Measurements from ENCODE around the gene RALGAPA2. TPM values are rescaled to one million over a fixed set of nuclear protein-coding genes. Genes with fewer than 3 reads are reported as not detected.

Gene RALGAPA2
- total RNA-seq, 2 donors from 2014 or later = 55.5 to 80.0 TPM

DNA sequence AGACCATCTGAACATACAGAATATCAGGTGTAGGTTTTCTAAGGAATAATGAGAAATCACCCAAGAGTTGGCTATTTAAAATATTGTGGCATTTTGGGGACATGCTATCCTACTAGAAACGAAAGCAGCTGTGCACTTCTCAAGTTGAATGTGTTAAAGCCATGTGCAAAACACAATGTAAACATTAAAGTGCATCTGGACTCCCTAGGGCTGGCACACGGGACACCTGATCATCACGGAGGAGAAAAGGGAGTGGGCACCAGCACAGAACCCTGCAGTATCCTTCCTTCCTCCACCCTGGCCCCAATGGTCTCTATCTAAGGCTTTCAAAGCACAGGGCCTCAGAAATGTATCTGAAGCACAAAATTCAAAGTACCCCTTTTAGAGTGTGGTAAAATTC, 250.3 kb downstream of the RALGAPA2 start:
- DNase-seq (no peak), ATAC-seq (peak; percentile 45)
- intact Hi-C loops (cut with DNase I, micrococcal nuclease) = no loop called here

DNA sequence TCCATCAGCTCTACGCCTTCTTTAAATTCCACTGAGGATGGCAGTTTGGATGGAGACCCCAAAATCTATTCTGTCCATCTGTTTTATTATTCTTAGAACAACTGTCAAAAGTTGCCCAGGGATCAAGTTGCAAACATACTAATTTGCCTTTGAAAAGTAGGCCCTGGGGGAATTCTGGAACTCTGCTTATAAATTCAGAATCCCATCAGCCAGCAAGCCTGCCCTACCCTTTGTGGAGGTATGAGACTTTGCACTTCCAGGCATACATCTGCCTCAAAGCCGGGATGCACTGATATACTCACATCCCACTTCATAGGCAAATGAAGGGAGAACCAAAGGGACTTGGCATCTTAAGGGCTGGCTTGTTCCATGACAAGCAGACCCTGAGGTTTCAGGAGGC, 250.9 kb downstream of the RALGAPA2 start:
- ATAC-seq (no peak), DNase-seq (no peak)
- intact Hi-C loops (cut with DNase I, micrococcal nuclease) = no loop called here

DNA sequence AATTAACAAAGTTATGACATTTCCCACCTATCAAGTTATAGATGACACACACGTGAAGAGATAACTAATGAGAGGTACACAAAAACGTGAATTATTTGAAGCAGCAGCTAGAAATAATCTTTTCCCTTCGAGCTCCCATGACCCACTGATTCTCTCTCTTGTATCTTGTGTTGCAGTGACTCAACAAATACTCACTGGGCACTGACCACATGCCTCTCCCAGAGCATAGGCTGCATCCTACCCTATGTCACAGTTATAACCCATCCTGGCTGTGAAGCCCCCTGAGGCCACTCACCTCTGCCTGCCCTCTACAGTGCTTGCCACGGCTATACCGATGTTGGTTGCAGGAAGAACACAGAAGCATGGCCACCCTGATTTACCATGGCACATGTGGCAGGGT, 252.7 kb downstream of the RALGAPA2 start:
- no peak for ATAC-seq
- intact Hi-C loops (cut with DNase I, micrococcal nuclease) = no loop called here
- DNase-seq = no peak

DNA sequence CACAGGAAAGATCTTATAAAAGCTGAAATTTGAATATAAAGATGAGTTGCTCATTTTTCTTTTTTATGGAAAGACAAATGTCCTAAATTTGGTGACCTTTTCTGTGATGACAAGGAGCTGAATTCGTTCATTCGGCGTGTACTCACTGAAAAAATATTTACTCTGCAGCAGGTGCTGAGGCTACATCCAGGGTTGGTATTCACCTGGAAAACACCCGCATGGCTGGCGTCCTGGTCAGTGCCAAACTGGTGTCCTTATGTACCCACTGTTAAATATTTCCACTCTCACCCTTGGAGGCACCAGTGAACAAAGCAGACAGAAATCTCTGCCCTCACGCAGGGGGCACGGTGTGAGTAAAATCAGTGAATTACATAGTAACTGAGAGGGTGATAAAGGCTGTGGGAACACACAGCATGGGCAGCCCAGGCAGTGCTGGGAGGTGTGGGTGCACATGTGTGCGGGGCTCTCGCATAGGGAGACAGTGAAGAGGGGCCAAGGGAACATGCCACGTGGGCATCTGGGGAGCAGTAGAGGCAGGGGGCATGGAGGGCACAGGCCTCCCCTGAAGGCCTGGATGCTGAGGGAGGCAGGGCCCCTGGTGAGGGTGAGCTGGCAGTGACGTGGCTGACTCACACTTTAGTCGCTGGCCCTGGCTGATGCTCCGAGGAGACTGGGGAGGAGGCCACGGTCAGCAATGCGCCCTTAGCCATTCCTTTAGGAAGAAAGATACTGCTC, 254.9 kb downstream of the RALGAPA2 start:
- peak; percentile 73 for ATAC-seq
- no peak for DNase-seq
- intact Hi-C loops (cut with DNase I, micrococcal nuclease) = no loop called here

DNA sequence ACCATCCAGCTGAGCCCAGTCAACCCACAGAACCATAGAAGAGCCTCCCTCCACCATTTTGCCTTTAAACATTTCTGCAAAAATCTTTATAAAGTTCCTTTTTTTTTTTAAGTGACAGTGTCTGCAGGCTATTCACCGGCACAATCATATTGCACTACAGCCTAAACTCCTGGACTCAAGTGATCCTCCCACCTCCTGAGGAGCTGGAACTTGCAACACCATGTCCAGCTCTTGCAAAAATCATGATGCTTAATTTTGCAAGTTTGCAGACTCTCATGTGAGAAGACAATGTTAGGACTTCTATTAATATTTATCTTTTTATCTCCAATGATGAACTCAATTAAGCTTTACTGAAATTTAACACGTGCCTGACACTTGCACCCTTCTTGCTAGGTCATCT, 255.7 kb downstream of the RALGAPA2 start:
- intact Hi-C loops (cut with DNase I, micrococcal nuclease) = no loop called here
- ATAC-seq (no peak), DNase-seq (no peak)

DNA sequence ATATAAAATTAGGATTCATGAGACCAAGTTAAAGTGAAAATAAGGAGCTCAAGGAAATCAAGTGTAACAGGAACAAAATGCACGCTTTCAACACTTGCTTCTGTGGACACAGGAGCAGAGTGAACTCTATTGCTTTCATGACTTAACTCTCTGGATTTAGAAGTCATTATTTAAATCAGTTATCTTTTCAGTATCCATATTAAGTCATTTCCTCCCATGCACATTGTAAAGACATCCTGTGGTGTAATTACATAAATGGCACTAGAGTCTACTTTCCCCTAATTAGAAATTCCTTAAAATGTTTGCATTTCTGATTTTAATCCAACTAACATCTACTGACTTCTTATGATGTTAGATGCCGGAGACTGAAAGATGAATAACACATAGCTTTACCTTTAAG, 256.5 kb downstream of the RALGAPA2 start:
- ATAC-seq (no peak), DNase-seq (no peak)
- intact Hi-C loops (cut with DNase I, micrococcal nuclease) = no loop called here

DNA sequence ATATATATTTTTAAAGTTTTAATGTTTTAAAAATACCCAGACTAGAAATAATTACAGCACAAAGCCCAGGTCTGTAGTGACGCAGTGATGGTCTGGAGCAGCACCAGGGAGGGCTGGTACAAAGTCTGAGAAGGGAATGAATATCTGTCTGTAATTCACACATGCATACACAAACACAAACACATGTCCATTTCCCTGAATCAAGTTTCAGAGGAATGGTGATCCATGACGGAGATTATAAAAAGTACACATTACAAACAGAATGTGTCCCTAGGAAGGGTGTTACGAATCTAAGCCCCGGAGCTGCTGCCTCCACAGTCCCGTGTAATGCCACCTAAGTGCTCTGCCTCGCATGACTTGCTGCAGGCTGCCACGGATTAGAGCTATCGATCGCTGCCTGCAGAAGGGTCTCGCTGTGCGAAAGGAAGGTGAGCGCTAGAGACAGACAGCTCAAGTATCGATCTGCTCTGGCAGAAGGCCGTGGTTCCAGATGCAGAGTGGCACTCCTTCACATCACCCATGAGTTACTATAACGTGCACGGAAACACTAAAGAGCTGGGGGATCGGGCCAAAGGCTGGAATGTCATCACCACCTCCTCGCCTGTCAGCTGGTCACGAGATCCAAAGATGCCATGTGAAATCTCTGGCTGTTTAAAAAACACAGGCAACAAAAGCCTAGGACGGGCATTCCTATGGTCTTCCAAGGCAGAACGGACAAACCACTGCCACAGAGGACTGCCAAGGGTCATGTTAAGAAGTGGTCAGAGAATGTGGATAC, 257.4 kb downstream of the RALGAPA2 start:
- DNase-seq (no peak), ATAC-seq (no peak)
- intact Hi-C loops (cut with DNase I, micrococcal nuclease) = no loop called here

DNA sequence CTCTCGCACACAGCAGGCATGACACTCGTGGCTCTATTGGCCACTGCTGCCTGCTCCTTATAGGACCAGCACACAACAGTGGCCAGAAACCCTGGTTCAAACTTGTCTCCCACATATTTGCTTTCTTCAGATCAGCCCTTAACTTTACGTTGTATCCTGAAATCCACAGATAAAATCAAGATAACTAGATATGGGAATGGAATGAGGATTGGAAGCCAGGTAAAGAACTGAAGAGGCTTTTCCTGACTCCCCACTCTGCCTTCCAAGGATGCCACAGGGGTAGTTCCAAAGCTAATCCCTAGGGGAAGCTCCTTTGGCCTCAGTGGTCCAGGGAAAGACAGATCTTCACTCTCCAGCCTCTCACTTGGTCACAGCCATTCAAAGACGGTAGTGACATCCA, 258.1 kb downstream of the RALGAPA2 start:
- DNase-seq (no peak), ATAC-seq (no peak)
- intact Hi-C loops (cut with DNase I, micrococcal nuclease) = no loop called here

DNA sequence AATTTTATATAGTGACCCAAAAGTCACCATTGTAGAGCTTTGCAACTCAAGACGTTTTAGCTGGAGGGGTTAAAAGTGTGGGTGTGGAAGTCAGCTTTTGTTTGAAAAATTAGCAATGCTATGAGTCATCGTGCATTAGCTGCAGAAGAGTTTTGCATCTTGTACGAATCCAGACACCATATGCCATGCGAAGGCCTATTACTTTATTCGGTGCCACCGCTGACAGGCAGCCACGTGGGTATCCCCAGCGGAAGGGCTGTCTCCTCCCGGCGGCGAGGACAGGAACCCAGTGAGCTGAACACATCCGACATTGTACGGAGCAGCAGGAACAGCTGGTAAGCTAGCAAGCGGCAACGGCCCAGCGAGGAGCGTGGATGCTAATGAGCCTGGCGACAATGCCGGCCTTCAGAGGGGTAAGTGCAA, 260.2 kb downstream of the RALGAPA2 start:
- peak; percentile 30 for ATAC-seq
- intact Hi-C loops (cut with DNase I, micrococcal nuclease) = no loop called here
- peak; percentile 39 to 51 for DNase-seq

DNA sequence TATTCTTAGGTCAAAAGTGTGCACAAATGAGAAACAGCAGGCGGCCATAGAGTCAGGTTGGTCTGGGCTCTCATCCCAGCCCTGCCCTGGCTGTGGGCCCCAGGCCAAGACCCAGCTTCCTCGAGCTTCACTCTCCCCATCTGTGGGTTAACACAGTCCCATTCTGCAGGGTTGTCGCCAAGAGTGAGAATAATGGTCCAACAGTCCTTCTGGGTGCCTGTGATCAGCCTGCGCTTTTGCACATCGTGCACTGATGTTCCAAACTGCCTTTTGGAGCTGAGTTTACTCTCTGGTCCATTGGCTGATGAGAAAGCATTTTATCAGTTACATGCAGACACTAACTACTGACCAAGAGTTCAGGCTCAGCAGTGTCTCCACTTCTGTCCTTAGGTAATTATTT, 261.9 kb downstream of the RALGAPA2 start:
- DNase-seq (no peak), ATAC-seq (peak; percentile 51)
- intact Hi-C loops (cut with DNase I, micrococcal nuclease) = no loop called here

DNA sequence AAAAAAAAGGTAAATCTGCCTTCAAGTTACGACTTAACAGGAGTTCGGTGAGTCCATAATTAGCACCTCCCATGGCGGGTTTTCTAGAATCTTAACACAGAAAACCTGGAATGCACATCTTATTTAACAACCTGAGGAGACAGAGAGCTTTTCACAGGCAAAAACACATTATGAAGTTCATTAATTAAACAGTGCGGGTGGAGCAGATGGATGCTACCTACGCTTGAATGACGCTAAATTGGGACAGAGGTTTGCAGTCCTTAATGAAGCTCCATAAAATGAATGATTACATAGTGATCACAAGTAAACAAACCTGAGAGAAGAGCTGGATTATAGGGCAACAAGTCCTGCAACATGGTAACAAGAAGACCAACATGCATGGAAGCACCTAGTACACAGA, 263.6 kb downstream of the RALGAPA2 start:
- no peak for DNase-seq
- no peak for ATAC-seq
- intact Hi-C loops (cut with DNase I, micrococcal nuclease) = no loop called here

DNA sequence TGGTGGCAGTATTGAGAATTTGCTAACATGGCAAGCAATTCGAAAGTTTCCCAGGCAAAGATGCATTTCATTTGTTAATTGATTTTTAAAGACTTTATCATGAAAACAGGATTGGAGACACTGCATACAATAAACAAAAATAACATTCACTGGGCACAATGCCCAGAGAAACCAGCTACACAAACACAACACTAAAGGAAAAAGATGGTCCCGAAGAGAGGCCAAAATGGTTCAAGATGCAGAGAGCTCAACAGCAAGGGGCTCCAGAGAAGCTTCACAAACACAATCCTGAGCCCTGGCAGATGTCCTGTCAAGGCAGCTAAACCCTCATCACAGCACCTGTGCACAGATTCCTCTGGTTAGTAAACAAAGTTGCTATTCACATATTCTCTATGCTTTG, 265.2 kb downstream of the RALGAPA2 start:
- ATAC-seq = no peak
- intact Hi-C loops (cut with DNase I, micrococcal nuclease) = no loop called here
- DNase-seq = no peak

DNA sequence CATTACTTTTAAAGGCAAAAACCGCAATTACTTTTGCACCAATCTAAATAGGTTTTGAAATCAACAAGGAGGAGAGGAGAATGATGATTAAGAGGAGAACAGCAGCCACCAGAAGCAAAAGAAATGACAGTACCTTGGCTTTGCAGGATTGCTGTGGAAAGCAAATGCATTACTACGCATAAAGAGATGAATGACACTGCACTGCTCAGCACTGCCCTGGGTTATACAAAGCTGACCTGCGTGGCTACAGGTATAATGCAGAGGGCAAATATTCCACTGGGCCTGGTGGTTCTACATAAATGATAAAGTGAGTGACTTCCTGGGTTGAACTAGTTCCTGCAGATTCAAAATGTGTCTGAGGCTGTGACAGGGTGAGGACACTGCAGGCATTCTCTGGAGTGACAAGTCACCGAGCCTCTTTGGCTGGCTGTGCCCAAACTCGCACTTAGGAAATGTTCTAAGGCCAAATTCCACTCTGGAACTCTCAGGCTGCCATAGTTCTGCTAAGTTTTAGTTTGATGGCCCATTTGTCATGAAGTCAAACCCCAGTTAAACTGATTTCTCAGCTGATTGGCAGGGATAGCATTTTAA, 265.9 kb downstream of the RALGAPA2 start:
- intact Hi-C loops (cut with DNase I, micrococcal nuclease) = no loop called here
- ATAC-seq = no peak
- no peak for DNase-seq

DNA sequence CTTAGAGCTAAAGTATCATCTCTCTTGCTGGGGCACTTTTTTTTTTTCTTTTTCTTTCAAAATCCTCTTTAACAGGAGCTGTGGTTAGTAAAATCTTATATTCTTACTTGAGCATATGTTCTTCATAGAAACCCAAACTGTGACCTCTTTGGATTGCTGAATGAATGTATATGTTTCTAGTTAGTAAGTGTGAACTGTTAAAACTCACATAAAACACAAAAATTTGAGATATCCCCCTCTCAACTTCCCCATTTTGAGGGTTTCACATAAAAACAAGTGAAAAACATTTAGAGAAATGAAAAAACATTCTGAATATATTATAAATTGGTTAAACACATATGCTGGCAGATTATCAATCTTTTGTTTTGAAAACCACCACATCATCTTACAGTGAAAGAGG, 266.4 kb downstream of the RALGAPA2 start:
- DNase-seq = no peak
- intact Hi-C loops (cut with DNase I, micrococcal nuclease) = no loop called here
- ATAC-seq = no peak

DNA sequence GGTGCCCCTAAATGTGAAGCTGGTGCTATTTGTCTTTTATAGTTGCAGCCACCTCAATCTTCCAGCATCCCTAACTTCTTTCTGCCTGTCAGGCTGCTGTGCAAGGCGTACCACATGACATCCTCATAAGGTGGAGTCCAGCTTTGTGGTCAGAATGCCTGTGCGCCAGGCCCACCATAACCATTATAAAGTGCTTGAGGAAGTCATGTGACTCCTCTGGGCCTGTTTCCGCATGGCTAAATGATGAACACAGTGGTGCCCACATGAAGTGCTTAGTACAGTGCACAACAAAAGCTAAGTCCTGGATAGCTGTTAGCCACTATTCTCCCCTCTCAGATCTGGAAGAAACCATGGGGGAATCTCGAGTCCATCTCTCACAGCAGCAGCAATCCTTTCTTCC, 268.9 kb downstream of the RALGAPA2 start:
- no peak for ATAC-seq
- no peak for DNase-seq
- intact Hi-C loops (cut with DNase I, micrococcal nuclease) = no loop called here

DNA sequence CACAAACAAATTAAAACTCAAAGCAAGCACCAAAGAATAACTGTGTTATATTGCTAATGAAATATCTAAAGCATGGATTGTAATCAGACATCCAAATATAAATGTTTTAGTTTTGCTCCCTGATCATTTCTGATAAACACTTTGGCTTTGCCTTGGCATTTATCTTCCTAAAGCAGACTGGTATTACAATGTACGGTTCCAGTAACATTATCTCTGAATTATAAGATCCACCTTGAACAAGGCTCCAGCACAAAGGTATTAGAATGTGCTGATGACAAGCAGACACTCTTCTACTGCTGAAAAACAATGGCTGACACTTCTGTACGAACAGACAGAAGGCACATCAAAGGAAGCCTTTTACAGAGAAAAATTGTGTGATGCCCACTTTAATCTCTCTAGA, 270.0 kb downstream of the RALGAPA2 start:
- DNase-seq (no peak), ATAC-seq (no peak)
- intact Hi-C loops (cut with DNase I, micrococcal nuclease) = no loop called here

DNA sequence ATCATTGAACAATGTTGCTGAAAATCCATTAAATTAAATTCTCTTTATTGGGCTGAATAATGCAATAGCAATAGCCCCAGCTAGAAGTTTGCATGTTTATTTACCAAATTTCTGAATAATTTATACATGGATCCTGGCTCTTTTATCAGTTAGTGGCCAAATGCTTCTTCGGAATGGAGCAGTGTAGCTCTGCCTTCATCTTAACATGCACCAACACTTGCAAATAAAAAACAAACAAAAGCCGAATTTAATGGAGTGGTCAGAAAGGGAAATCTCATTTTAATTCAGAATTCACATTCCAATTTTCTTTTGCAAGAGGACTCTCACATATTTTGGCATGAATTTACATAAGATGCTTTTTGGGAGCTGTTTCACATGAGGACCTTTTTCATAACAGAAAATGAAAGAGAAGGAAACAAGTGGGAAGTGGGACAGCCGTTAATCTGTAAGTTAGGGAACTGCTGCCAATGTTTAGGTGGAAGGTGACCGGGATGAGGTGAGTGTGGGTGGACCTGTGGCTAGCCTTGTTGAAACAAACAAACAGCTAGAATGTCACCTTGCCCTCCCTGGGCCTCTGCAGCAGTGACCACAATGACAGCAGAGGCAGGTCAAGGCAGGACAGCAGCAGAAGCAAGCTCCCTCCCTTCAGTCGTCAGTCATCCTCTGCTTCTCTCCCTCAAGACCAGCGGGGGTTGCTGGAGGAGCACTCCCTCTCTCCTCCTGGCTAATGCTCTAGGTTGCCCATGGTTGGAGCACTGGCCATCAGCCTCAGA, 271.4 kb downstream of the RALGAPA2 start:
- ATAC-seq = peak; percentile 61
- intact Hi-C loops (cut with DNase I, micrococcal nuclease) = no loop called here
- no peak for DNase-seq

DNA sequence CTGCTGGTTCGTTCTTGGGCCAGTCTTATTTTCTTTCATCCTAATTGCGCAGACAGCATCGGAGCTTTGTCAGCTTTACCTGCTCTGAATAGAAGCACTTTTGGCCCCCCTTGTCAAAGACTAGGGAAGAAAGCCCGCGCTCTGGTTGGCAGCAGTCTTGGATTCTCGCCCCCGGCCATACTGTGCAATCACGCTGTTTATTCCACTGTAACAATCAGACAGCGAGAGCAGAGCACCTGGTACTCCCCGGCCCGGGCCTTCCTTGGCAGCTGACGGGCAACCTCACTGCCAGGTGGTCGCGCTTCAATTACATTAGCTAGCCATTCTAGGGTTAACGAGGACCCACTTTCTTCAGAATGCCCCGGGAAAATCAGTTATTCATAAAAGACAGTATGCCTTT, 272.0 kb downstream of the RALGAPA2 start:
- DNase-seq = peak in 1 of 2 donors; percentile 18
- intact Hi-C loops (cut with DNase I, micrococcal nuclease) = no loop called here
- ATAC-seq = peak; percentile 49

DNA sequence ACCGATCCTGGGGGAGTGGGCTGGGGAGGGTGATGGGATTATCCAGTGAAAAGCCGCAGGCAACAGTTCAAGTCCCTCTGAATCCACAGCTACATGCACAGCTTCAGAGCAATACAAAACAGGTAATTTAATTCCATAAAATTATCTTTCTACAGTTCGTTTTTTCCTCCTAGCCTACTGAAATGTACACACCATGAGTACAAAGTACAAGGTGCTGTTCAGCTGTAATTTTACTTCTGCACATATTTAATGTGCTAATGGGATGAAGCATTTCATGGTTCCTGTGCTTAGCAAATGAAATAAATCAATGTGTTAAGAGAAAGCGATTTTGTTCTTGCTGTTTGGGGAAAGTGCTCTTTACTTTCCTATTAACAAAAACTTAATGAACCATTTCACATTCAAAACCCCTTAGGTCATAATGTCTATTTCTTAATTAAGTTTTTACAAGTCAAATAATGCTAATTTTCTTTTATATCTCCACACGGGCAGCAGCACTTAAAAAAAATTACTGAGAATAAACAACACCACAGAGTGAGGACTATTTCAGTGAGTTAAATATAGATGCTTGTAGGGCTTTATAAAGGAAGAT, 272.7 kb downstream of the RALGAPA2 start:
- ATAC-seq (peak; percentile 84), DNase-seq (no peak)
- intact Hi-C loops (cut with DNase I, micrococcal nuclease) = no loop called here

Measured in left colon (tissue), 2 donors.